Caki2 (cell line): ENCODE measurements around the gene KDM4F. TPM values are rescaled to one million over a fixed set of nuclear protein-coding genes. Genes with fewer than 3 reads are reported as not detected.

Source experiments
- DNase-seq: peaks from one replicate; pipeline ENCODE4 v3.0.0-alpha.2; 2015; ENCODE audit warnings: low read depth
- in situ Hi-C: cut with HindIII; loops from 2 replicates; pipeline ENCODE4 v1.10.0; 2016; ENCODE audit warnings: low sequenced_read_pairs, low pct_unique_long_range_greater_than_20kb, mixed read lengths
- total RNA-seq: library from RNA; depleted of rRNA; stranded (reverse); fragments of >200 nt; shearing (Covaris generic); gene quantifications from 2 replicates; pipeline ENCODE4 v1.2.3, GENCODE V29; 2014; ENCODE audit warnings: low replicate concordance

The KDM4F gene
- total RNA-seq, 1 experiment from 2014 or later: not detected

- in situ Hi-C loops: no loop called here
Observed at GRCh38 chr11:95055283-95055897, 6.2 kb downstream of the KDM4F start.

GRCh38 chr11:95057959-95058358 is 8.7 kb downstream of the KDM4F start:
- no peak for DNase-seq
- in situ Hi-C loops: no loop called here

More at GRCh38 chr11:95055283-95055897, 6.2 kb downstream of the KDM4F start:
- DNase-seq: no peak

- DNase-seq: no peak
- in situ Hi-C loops: no loop called here
Observed at GRCh38 chr11:95058621-95059020, 9.4 kb downstream of the KDM4F start.

GRCh38 chr11:95059046-95059445 is 9.8 kb downstream of the KDM4F start:
- DNase-seq: no peak
- in situ Hi-C loops: no loop called here

- in situ Hi-C loops: no loop called here
- no peak for DNase-seq
Observed at GRCh38 chr11:95065336-95065735, 16.1 kb downstream of the KDM4F start.

GRCh38 chr11:95066716-95067038 is 17.5 kb downstream of the KDM4F start, which contains the start of gene SRSF8:
TSS of gene SRSF8 (plus strand) at chr11:95066919. CDS start at chr11:95067227, 308 bp downstream.
- in situ Hi-C loops: no loop called here
- no peak for DNase-seq

- in situ Hi-C loops: no loop called here
- peak; percentile 77 for DNase-seq
Observed at GRCh38 chr11:95067039-95067840, 18.0 kb downstream of the KDM4F start.

GRCh38 chr11:95067841-95068219 is 18.6 kb downstream of the KDM4F start:
- DNase-seq: no peak
- in situ Hi-C loops: no loop called here

GRCh38 chr11:95068549-95068948 is 19.3 kb downstream of the KDM4F start:
- peak; percentile 84 for DNase-seq
- in situ Hi-C loops: no loop called here

- in situ Hi-C loops: no loop called here
Observed at GRCh38 chr11:95070471-95070870, 21.2 kb downstream of the KDM4F start.

GRCh38 chr11:95072948-95073347 is 23.7 kb downstream of the KDM4F start:
- DNase-seq: no peak
- in situ Hi-C loops: no loop called here

More at GRCh38 chr11:95070471-95070870, 21.2 kb downstream of the KDM4F start:
- no peak for DNase-seq

- DNase-seq: peak; percentile 37
- in situ Hi-C loops: no loop called here
Observed at GRCh38 chr11:95074792-95075563, 25.8 kb downstream of the KDM4F start.

- in situ Hi-C loops: no loop called here
- peak; percentile 71 for DNase-seq
Observed at GRCh38 chr11:95076416-95076815, 27.2 kb downstream of the KDM4F start.

GRCh38 chr11:95076981-95077380 is 27.8 kb downstream of the KDM4F start:
- no peak for DNase-seq
- in situ Hi-C loops: no loop called here

- no peak for DNase-seq
- in situ Hi-C loops: no loop called here
Observed at GRCh38 chr11:95078526-95078925, 29.3 kb downstream of the KDM4F start.

- no peak for DNase-seq
- in situ Hi-C loops: no loop called here
Observed at GRCh38 chr11:95081010-95081409, 31.8 kb downstream of the KDM4F start.

GRCh38 chr11:95081412-95081811 is 32.2 kb downstream of the KDM4F start:
- no peak for DNase-seq
- in situ Hi-C loops: no loop called here

GRCh38 chr11:95082576-95083001 is 33.4 kb downstream of the KDM4F start:
- no peak for DNase-seq
- in situ Hi-C loops: no loop called here

- DNase-seq: peak; percentile 42
- in situ Hi-C loops: no loop called here
Observed at GRCh38 chr11:95084509-95084908, 35.3 kb downstream of the KDM4F start.
